ENCODE results near the gene DNASE1L3. TPM values are rescaled to one million over a fixed set of nuclear protein-coding genes. Genes with fewer than 3 reads are reported as not detected.

The DNASE1L3 gene
- total and polyA plus RNA-seq, 11 donors = 0.44 to 4.1 (median 1.2) TPM

DNA sequence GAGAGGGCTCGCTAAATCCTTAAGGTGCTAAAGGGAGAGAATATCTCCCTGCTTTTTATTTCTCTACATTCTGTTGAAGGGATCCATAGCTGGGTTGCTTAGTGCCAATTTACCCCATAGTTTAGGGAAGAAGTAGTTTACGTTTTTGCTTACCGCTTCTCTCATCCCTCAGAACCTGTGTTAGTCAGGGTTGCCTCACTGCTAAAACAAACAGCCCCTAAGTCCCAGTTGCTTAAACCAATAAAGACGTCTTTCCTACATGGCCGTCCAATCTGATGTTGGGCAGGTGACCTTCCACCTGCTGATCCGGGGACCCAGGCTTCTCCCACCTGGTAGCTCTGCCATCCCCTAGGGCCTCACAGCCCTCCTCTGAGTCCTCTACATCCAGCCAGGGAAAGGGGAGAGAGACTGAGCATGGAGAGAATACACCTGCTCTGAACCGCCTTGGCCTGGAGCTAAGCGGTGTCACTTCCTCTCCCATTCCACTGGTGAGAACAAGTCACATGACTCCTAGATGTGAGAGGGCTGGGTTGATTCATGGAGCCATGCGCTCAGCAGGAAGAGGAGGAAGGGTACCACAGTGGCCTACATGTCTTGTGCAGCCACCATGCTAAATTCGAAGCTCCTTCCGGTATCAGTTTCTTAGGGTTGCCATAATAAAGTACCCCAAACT, 26.3 kb downstream of the DNASE1L3 start:
- H3K9me3 ChIP-seq = no peaks in the 10 kb centered on the region
- no peak for DNase-seq
- H3K4me1 ChIP-seq = peaks cover 0 to 17% (median 10%) of the 10 kb centered on the region in 12 donors
- H3K36me3 ChIP-seq = no peaks in the 10 kb centered on the region
- no peak overlapping the region for H3K4me3 ChIP-seq
- intact Hi-C loops (cut with DNase I) = loop anchor here in 3 of 10 donors (10.0 kb wide), 2 partner anchors 230 to 350 kb away; partner anchors contain the start of gene ACOX2 (in 1 of the 3)
- WGBS, 4 donors = 92 to 95% (median 93%) methylated on average over 11 of the region's 11 CpGs
- no peak for TF ChIP-seq POLR2A (IDR thresholded peaks at IDR 0.05)
- TF ChIP-seq, protein P1, sequence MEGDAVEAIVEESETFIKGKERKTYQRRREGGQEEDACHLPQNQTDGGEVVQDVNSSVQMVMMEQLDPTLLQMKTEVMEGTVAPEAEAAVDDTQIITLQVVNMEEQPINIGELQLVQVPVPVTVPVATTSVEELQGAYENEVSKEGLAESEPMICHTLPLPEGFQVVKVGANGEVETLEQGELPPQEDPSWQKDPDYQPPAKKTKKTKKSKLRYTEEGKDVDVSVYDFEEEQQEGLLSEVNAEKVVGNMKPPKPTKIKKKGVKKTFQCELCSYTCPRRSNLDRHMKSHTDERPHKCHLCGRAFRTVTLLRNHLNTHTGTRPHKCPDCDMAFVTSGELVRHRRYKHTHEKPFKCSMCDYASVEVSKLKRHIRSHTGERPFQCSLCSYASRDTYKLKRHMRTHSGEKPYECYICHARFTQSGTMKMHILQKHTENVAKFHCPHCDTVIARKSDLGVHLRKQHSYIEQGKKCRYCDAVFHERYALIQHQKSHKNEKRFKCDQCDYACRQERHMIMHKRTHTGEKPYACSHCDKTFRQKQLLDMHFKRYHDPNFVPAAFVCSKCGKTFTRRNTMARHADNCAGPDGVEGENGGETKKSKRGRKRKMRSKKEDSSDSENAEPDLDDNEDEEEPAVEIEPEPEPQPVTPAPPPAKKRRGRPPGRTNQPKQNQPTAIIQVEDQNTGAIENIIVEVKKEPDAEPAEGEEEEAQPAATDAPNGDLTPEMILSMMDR (IDR thresholded peaks at IDR 0.05) = no peak
- H3K27me3 ChIP-seq = no peaks in the 10 kb centered on the region
- no peak overlapping the region for H3K27ac ChIP-seq
- ATAC-seq = no peak

DNA sequence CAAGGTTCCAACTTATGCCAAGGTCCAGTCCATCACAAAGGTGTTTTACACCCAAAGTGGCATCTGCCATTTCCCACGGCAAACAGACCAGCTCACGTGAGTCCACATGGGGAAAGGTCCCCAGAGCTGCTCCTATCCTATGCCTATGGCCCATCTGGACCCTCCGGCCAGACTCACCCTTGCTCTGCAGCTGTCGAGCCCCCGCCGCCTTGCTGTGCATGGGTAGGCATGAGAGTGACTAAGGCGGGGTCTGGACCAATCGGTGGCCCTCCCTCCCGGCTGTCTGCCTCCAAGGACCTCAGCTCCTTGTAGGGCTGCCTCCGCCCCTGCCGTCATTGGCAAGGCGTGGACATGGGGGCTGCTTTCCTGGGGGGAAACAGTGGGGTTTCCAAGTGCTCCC, 26.9 kb downstream of the DNASE1L3 start:
- no peak overlapping the region for H3K4me3 ChIP-seq
- no peak for DNase-seq
- WGBS, 4 donors = 77 to 92% (median 86%) methylated on average over 6 to 12 of the region's 12 CpGs
- no peak for TF ChIP-seq POLR2A (IDR thresholded peaks at IDR 0.05)
- TF ChIP-seq, protein P1 (IDR thresholded peaks at IDR 0.05) = no peak
- H3K36me3 ChIP-seq = no peaks in the 10 kb centered on the region
- no peak for ATAC-seq
- H3K27ac ChIP-seq = no peak overlapping the region
- peaks cover 0 to 11% (median 6%) of the 10 kb centered on the region in 12 donors for H3K4me1 ChIP-seq
- no peaks in the 10 kb centered on the region for H3K27me3 ChIP-seq
- intact Hi-C loops (cut with DNase I) = loop anchor here in 3 of 10 donors (10.0 kb wide), 2 partner anchors 231 to 351 kb away; partner anchors contain the start of gene ACOX2 (in 1 of the 3)
- H3K9me3 ChIP-seq = no peaks in the 10 kb centered on the region

DNA sequence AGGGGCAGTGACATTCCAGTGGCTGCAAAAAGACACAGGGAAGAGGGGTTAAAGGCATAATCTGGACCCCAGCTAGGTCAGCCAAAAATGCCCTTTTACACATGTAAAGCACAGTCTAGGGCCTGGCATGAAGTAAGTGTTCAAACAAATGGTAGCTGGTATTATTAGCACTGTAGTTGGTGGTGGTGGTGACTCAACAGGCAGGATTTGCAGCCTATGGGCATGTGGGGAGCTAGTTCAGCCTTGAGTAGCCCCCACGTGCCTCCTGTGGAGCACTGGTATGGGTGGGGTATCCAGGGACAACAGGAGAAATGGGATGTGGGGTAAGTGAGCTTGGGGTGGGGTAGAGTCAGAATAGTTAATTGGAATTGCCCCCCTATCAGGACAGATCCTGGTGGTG, 27.6 kb downstream of the DNASE1L3 start:
- Histone ChIP-seq H3K27ac (no peak overlapping the region), H3K27me3 (no peaks in the 10 kb centered on the region), H3K36me3 (no peaks in the 10 kb centered on the region), H3K4me3 (no peak overlapping the region), H3K4me1 (peaks cover 0 to 10% (median 1%) of the 10 kb centered on the region in 12 donors), H3K9me3 (no peaks in the 10 kb centered on the region)
- DNase-seq (no peak), ATAC-seq (no peak)
- intact Hi-C loops (cut with DNase I) = loop anchor here in 3 of 10 donors (10.0 kb wide), 2 partner anchors 232 to 352 kb away; partner anchors contain the start of gene ACOX2 (in 1 of the 3)
- WGBS, 4 donors = 88 to 100% (median 96%) methylated on average over 1 of the region's 1 CpG
- TF ChIP-seq, protein P1 (IDR thresholded peaks at IDR 0.05) = no peak
- no peak for TF ChIP-seq POLR2A (IDR thresholded peaks at IDR 0.05)

DNA sequence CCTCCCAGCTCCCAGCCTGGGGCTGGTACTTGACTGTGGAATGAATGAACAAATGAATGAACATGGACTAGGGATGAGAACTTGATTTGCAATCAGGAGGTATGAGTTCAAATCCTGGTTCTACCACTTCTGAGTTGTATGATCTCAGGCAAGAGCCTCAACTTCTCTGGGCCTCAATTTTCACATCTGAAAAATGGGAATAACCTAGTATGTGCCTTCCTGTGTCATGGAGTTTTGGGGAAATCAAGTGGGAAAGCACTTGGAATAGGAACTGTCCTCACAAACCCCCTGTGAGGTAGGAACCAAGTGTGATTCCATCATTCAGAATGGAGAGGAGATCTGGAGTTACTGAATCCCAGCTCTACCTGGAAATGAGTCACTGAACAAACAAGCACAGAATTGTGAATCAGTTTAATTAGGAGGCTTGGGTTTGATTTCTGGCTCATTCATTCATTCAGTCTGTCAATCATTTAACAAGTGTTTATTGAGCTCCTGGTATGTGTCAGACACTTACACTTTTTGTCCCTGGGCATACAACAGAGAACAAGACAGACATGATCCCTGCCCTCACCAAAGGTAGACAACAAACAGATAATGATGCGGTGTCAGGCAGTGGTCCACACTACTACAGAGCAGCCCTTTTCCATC, 29.7 kb downstream of the DNASE1L3 start:
- peaks cover 0 to 22% (median 9%) of the 10 kb centered on the region in 12 donors for H3K4me1 ChIP-seq
- H3K27me3 ChIP-seq = no peaks in the 10 kb centered on the region
- 92 to 98% (median 96%) methylated on average over 1 of the region's 1 CpG for WGBS, 4 donors
- ATAC-seq (no peak), DNase-seq (no peak)
- intact Hi-C loops (cut with DNase I) = loop anchor here in 3 of 10 donors (10.0 kb wide), 2 partner anchors 234 to 354 kb away; partner anchors contain the start of gene ACOX2 (in 1 of the 3)
- TF ChIP-seq, protein P1 (IDR thresholded peaks at IDR 0.05) = no peak
- no peak for TF ChIP-seq POLR2A (IDR thresholded peaks at IDR 0.05)
- H3K27ac ChIP-seq = no peak overlapping the region
- no peaks in the 10 kb centered on the region for H3K36me3 ChIP-seq
- H3K9me3 ChIP-seq = no peaks in the 10 kb centered on the region
- H3K4me3 ChIP-seq = no peak overlapping the region

Data from heart left ventricle (tissue), 16 donors.